Measurements from ENCODE around the gene MAL.

MAL gene

DNA sequence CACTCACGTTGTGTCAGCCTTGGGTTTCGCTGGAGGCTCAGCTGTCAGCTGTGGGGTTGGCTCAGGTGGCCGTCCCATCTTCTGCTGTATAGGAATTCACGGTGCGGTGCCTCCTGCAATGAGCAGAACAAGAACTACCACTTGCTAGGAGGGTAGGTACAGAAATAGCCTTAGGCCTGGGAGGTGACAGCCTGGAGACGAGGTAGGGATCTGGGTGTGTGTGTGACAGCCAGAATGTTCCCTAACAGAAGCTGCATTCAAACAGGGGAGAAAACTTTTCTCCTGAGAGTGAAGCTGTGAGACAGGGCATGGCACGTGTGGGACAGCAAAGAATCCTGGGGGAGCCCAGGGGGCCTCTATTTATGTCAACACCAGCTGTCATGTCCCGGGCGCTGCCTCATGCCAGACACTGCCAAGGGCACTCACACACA is 8.4 kb upstream of the MAL start:
- no peak for DNase-seq

DNA sequence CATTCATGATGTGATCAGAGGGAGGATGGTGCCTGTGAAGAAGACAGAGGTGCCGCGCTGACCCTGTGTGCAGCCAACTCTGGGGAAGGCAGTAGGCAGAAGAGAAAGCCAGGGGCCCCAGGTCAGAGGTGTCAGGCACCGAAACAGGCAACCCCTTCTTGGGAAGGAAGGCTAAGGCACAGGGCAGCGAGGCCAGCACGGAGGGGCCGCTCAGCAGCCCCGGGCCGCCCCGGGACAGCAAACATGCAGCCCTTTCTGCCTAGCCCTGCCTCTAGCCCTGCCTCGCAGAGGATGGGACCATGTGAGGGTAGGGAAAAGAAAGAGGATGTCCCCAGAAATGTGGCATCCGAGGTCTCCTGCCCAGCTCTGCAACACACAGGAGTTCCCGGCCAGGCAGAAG is 7.7 kb upstream of the MAL start:
- DNase-seq: no peak

GRCh38 chr2:95018301-95018700 is 7.2 kb upstream of the MAL start:
- no peak for DNase-seq

GRCh38 chr2:95018861-95019550 is 6.5 kb upstream of the MAL start:
- no peak for DNase-seq

- no peak for DNase-seq
Observed at GRCh38 chr2:95019572-95019971, 5.9 kb upstream of the MAL start.

- DNase-seq: no peak
Observed at GRCh38 chr2:95020275-95021022, 5.1 kb upstream of the MAL start.

- DNase-seq: no peak
Observed at GRCh38 chr2:95021023-95021416, 4.5 kb upstream of the MAL start.

- no peak for DNase-seq
Observed at GRCh38 chr2:95021847-95022246, 3.7 kb upstream of the MAL start.

DNA sequence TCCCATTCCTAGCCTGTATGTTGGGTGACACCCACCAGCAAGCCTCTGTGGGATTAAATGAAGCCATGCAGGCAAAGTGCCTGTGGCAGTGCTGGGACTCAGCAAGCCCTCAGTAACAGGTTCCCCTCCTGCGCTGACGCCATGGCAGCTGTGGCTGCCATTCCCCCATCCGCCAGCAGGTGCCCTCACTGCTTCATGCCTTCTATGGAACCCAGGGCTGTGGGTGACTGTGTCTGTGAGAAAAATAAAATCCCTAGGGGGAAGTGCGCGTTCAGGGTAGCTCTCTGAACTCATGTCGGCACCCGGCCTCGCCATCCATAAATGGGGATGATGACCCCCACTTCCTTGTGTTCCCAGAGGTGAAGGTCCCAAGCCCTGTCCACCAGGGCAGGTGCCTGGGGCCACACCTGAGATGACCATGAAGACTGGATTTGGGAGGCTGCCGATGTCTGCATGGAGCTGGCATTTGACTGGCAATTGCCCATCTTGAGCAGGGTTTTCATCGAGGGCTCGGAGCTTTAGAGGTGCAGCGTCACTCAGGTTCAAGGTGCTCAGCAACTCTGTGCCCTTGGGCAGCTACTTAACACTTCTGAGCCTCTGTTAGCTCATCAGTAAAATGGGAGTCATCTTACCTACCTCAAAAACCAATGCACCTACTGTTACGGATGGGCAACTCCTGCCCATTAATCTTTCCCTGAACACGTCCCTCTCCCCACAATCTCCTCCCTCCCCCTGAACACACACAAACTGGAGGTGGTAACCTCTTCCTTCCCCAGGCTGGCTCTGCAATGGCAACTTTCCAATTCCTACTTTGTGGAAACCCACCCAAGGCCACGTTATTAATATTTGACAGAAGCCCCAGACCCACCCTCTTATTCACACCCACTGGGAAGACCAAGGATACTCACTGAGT is 2.9 kb upstream of the MAL start:
- peak; percentile 83 for DNase-seq

DNA sequence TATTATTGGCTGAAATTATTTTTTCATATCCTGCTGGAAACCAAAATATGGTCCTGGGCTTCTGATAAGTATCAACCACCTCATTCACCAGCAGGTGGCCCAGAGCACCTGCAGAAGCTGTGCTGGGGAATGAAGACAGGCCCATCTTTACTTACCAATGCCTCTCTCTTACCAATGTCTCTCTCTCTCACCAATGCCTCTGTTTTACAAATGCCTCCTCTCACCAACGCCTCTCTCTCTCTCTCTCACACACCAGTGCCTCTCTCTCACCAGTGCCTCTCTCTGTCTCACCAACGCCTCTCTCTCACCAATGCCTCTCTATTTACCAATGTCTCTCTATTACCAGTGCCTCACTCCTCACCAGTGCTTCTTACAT is 2.3 kb upstream of the MAL start:
- DNase-seq: peak; percentile 48

DNA sequence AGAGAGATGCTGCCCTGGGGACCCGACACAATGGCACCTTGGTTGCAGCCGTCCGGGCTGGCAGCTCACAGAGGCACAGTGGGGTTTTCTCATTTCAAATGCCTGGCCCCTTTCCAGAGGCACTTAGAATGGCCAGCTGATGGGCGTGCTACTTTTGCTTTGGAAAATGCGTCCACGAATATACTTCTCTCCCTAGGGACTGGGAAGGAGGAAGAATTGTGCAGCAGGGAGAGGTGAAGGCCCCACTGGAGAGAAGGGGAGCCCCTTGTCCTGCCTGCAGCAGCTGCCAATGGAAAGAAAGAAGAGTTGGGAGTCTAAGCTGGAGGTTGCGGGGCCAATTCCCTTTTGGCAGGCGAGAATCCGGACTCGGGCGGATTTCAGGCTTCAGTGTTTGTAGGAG is 1.1 kb upstream of the MAL start:
- DNase-seq: no peak

DNA sequence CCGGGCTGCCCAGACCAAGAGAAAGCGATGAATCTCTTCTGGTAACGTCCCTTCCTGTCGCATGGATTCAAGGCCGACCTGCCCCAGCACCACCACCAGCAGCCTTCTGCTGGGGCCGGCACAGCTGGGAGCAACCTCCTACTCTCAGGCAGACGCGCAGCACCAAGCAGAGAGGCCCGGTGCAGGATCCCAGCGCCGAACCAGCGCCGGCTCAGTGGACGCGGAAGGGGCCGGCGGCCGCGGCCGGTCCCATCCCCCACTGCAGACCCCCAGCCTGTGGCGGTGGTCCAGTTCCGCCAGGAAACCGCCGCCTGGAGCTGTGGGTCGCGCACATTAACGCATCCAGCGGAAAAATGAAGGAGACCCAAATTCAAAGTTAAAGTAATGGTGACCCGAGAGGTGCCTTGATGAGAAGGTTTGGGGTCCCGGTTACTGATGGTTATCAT is 525 bp upstream of the MAL start:
- no peak for DNase-seq

GRCh38 chr2:95026471-95027368 is 1.2 kb downstream of the MAL start:
- no peak for DNase-seq

- DNase-seq: no peak
Observed at GRCh38 chr2:95027369-95027720, 1.8 kb downstream of the MAL start.

- no peak for DNase-seq
Observed at GRCh38 chr2:95029898-95030341, 4.4 kb downstream of the MAL start.

DNA sequence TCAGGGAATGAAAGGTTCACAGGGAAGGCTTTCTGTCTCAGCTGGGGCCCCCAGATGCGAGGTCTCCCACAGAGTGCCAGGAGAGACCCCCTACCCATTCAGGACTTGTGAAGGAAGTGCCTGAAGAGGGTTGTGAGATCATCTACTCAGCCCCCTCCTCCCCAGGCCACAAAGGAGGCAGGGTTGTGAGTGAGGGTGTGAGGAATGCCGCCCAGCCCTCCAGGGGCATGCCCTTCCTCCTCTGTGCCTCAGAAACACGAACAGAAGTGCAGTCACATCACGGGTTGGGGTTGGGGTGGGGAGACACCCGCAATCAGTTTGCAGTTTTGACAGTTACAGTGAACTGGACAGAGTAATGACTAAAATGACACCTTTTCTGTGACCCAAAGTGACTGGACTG is 5.0 kb downstream of the MAL start:
- no peak for DNase-seq

- no peak for DNase-seq
Observed at GRCh38 chr2:95031076-95031725, 5.7 kb downstream of the MAL start.

DNA sequence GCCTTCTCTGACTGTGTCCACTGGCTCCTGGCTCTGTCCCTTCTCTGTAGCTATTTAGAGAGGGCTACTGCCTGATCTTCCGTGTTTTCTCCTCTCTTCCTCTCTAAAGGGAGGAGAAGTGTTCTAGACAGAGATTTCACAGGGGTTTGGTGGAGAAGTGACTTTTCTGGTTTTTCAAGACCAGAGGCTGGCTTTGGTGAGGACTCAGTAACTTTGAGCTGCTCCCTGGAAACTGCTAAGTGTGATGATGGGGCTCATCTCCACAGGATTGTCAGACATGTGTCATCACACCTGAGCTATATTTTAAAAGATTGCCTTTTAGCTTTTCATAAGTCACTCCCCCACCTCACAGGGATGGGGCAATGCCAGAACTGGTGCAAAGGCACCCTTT is 6.2 kb downstream of the MAL start:
- no peak for DNase-seq

DNA sequence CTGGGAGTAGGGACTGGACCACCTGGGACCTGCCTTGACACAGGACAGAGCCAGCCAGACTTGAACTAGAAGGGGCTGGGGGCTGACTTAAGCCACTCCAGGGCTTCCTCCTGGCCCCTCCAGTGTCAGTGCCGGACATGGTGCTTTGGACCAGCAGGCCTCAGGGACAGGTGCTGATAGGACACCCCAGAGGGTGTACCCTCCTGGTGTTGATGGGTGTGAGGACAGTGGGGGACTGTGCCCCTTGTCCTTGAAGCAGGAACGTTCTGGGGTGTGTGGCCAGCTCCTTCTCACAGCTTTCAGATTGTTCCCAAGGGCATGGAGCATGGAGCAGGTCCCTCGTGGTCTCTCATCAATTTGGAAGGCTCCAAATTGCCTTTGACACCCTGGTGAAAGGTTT is 6.8 kb downstream of the MAL start:
- no peak for DNase-seq

DNA sequence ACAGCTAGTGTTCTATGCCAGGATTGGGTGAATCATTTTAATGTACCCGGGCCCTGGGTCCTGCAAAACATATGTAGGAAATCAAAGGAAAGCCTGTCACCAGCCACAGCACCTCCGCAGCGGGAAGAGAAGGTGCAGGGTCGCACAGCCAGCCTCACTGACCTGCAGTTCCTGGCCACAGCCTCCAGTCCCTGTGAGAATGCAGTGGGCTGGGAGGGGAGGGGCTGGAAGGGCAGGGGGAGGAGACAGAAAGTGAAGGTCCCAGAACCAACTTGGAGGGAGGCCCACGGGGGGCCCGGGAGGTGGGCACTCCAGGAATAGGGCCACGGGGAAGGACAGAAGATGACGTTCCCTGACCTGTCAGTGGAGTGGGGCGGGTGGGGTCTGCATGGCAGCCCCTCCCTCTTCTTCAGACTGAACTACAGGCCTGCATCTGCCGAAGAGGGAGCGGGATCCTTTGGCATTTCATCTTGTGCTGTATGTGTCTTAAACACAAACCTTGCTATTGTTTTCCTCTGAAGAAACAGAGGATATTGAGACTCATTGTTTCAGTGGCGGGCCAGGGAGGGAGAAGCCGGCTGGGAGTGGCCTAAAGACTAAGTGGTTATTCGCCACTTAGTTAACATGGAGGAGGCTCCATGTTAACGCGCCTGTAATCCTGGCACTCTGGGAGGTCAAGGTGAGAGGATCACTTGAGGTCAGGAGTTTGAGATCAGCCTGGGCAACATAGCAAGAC is 7.5 kb downstream of the MAL start:
- DNase-seq: no peak

DNA sequence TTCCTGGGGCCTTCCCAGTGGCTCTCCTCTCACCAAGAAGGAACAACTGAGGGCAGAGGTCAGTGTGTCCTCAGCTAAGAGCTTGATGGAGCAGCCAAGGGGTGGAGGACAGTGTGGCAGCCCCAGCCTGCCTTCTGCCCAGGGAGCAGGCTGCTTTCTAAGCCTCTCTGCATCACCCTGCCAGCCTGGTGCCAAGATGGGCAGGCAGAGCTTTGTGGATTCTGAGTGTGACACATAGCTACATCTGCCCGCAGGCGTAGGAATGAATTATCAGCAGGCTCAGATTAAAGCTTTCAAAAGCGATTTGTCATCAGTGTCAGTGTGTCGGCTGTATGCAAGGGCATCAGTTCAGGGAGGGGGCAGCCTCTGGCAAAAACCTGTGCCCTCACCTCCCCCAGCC is 8.7 kb downstream of the MAL start:
- no peak for DNase-seq

All from activated T-cell treated with anti-CD3 and anti-CD28 coated beads for 4 hours (primary cell).